PC-9 (cell line): Measurements from ENCODE around the gene MAST4.
"Not testable (repeated sequence)": the region's sequence is repeated elsewhere in the genome, so short reads cannot be mapped to it uniquely, and the experiment has no call there.

Source experiments
- EZH2 ChIP-seq: fragments of 200-600 bp; sonication (generic); IDR thresholded peaks from 2 replicates; pipeline ENCODE4 v1.8.0; 2017; ENCODE audit warnings: antibody characterized with exemption, low read depth
- TF ChIP-seq, protein P1 (sequence below): fragments of 200-600 bp; sonication (generic); conservative IDR thresholded peaks from 2 replicates; pipeline ENCODE4 v1.6.1; 2017; ENCODE audit warnings: mixed run types, antibody characterized with exemption, mild to moderate bottlenecking, moderate library complexity

DNA sequence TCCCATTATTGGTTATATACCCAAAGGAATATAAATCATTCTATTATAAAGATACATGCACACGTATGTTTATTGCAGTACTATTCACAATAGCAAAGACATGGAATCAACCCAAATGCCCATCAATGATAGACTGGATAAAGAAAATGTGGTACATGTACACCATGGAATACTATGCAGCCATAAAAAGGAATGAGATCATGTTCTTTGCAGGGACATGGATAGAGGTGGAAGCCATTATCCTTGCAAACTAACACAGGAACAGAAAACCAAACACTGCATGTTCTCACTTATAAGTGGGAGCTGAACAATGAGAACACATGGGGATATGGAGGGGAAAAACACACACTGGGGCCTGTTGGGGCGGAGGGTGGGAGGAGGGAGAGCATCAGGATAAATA, 99.6 kb downstream of the MAST4 start:
- TF ChIP-seq, protein P1, sequence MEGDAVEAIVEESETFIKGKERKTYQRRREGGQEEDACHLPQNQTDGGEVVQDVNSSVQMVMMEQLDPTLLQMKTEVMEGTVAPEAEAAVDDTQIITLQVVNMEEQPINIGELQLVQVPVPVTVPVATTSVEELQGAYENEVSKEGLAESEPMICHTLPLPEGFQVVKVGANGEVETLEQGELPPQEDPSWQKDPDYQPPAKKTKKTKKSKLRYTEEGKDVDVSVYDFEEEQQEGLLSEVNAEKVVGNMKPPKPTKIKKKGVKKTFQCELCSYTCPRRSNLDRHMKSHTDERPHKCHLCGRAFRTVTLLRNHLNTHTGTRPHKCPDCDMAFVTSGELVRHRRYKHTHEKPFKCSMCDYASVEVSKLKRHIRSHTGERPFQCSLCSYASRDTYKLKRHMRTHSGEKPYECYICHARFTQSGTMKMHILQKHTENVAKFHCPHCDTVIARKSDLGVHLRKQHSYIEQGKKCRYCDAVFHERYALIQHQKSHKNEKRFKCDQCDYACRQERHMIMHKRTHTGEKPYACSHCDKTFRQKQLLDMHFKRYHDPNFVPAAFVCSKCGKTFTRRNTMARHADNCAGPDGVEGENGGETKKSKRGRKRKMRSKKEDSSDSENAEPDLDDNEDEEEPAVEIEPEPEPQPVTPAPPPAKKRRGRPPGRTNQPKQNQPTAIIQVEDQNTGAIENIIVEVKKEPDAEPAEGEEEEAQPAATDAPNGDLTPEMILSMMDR, result not testable (repeated sequence)
- TF ChIP-seq EZH2, result not testable (repeated sequence)
